GM21360 (cell line): Measurements from ENCODE around the gene LDB1.

Experiments used
- ATAC-seq: cut with Tn5 transposase; IDR thresholded peaks from one replicate; pipeline ENCODE4 v1.9.1; 2021; ENCODE audit warnings: mild to moderate bottlenecking, moderate library complexity; ENCODE audit not compliant: unreplicated experiment

The LDB1 gene

GRCh38 chr10:102066399-102067088 is 53.6 kb downstream of the LDB1 start:
- no peak for ATAC-seq

GRCh38 chr10:102065561-102066398 is 54.4 kb downstream of the LDB1 start:
- ATAC-seq = peak; percentile 24

GRCh38 chr10:102064868-102065560 is 55.2 kb downstream of the LDB1 start, which contains the start of gene HPS6:
Gene HPS6, plus strand, starts transcription at chr10:102065349. Its CDS starts 126 bp downstream, at chr10:102065475.
- ATAC-seq = peak; percentile 87

- no peak for ATAC-seq
Observed at GRCh38 chr10:102064503-102064867, 55.7 kb downstream of the LDB1 start.

DNA sequence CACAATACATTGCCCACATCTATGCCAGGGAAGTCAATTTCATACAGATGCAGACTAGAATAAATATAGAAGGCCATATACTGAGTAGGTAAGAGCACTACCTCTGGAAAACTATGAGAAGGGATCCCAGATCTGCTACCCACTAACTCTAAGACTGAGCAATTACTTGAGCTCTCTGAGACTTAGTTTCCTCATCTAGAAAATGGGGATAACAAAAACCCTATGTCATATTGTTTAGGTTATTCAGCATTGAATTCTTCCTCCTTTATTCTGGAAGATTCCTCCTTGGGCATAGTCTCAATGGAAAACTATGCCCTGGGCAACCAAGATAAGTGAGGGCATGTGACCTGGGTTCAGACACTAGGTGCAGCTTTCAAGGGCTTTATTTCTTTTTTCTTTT is 60.2 kb downstream of the LDB1 start:
- no peak for ATAC-seq
